A549 (cell line): ENCODE data around the gene SLCO6A1. TPM values are rescaled to one million over a fixed set of nuclear protein-coding genes. Genes with fewer than 3 reads are reported as not detected.

ENCODE experiments used
- ATAC-seq, 2 experiments: fragments of 200-7000 bp in 1 of 2; fragments of >200 bp in 1 of 2; cut with Nextera tagmentation in 1 of 2; cut with Tn5 transposase in 1 of 2; 3 replicates each; pipeline versions ENCODE4 v1.8.0 to v1.9.1; 2018 to 2020; ENCODE audit warnings: mild to moderate bottlenecking in 1 of 2, moderate library complexity in 1 of 2
- CTCF ChIA-PET: fragments of 300-600 bp; sonication (Branson Sonifier 250); formaldehyde crosslinking; extraction: SDS; loops from one replicate; lab custom pipeline; 2021; ENCODE audit warnings: antibody characterized with exemption, inconsistent platforms; lab: Yijun Ruan, JAX
- POLR2A ChIA-PET: fragments of 350-600 bp; formaldehyde crosslinking; extraction: SDS; loops from one replicate; lab custom pipeline; 2021; ENCODE audit warnings: antibody characterized with exemption, inconsistent platforms; lab: Yijun Ruan, JAX
- DNase-seq, 2 experiments: peaks; one replicate each; pipeline versions ENCODE4 v3.0.0 to v3.0.0-alpha.2; 2011 to 2016; ENCODE audit warnings: low read depth in 1 of 2, low spot score in 1 of 2
- FAIRE-seq: peaks from 2 replicates; lab custom pipeline; 2011; peaks lifted over from hg19 to GRCh38; lab: Jason Lieb, UNC
- H3K27ac ChIP-seq, 2 experiments: fragments of >200 bp; sonication (Bioruptor Twin); formaldehyde crosslinking; 3 replicates each; pipeline ENCODE4 v1.5.1; 2016 to 2017
- H3K4me1 ChIP-seq: fragments of >200 bp; sonication (Bioruptor Twin); formaldehyde crosslinking; 3 replicates; pipeline ENCODE4 v1.6.1; 2016
- H3K4me2 ChIP-seq: fragments of >200 bp; sonication (Bioruptor Twin); formaldehyde crosslinking; 3 replicates; pipeline ENCODE4 v1.6.1; 2016
- H3K4me3 ChIP-seq: fragments of >200 bp; sonication (Bioruptor Twin); formaldehyde crosslinking; 3 replicates; pipeline ENCODE4 v1.5.1; 2016
- H3K9me3 ChIP-seq: fragments of >200 bp; sonication (Bioruptor Twin); formaldehyde crosslinking; 3 replicates; pipeline ENCODE4 v1.6.1; 2016
- ATOH8 ChIP-seq: fragments of 250-450 bp; sonication (Bioruptor Pico); IDR thresholded peaks from 2 replicates; pipeline ENCODE4 v1.5.0; 2020; ENCODE audit warnings: low read depth, mild to moderate bottlenecking, moderate library complexity
- CEBPB ChIP-seq, 2 experiments: fragments of >200 bp in 1 of 2; sonication (Bioruptor Twin) in 1 of 2; formaldehyde crosslinking in 1 of 2; IDR thresholded peaks; 2 replicates each; pipeline ENCODE4 v1.6.1; 2012 to 2016
- E2F6 ChIP-seq: IDR thresholded peaks from 2 replicates; pipeline ENCODE4 v1.6.1; 2012; ENCODE audit warnings: low read depth, borderline replicate concordance
- EHF ChIP-seq: fragments of 250-450 bp; sonication (Bioruptor Pico); IDR thresholded peaks from 2 replicates; pipeline ENCODE4 v1.5.0; 2020; ENCODE audit warnings: mild to moderate bottlenecking
- ELK1 ChIP-seq: fragments of 150-350 bp; IDR thresholded peaks from 2 replicates; pipeline ENCODE4 v1.6.1; 2014; ENCODE audit warnings: low read depth, mild to moderate bottlenecking, low read length
- EP300 ChIP-seq, 2 experiments: fragments of >200 bp; sonication (Bioruptor Twin); formaldehyde crosslinking; IDR thresholded peaks; 2 replicates in 1 of 2; 3 replicates in 1 of 2; pipeline ENCODE4 v1.6.1; 2016 to 2017
- ESRRA ChIP-seq: fragments of 150-350 bp; IDR thresholded peaks from 2 replicates; pipeline ENCODE4 v1.6.1; 2014; ENCODE audit warnings: mild to moderate bottlenecking, low read length, borderline replicate concordance
- GATA3 ChIP-seq: IDR thresholded peaks from 2 replicates; pipeline ENCODE4 v1.6.1; 2012; ENCODE audit warnings: borderline replicate concordance
- HMGXB4 ChIP-seq: fragments of 250-450 bp; sonication (Bioruptor Pico); IDR thresholded peaks from 2 replicates; pipeline ENCODE4 v1.5.0; 2021; ENCODE audit warnings: mild to moderate bottlenecking, moderate library complexity, borderline replicate concordance
- HOXB13 ChIP-seq: fragments of 250-450 bp; sonication (Bioruptor Pico); IDR thresholded peaks from 2 replicates; pipeline ENCODE4 v1.5.0; 2020; ENCODE audit warnings: low read depth, mild to moderate bottlenecking, moderate library complexity
- JUNB ChIP-seq: fragments of >200 bp; sonication (Bioruptor Twin); formaldehyde crosslinking; IDR thresholded peaks from 2 replicates; pipeline ENCODE4 v1.6.1; 2016
- KDM5A ChIP-seq: fragments of 200-600 bp; sonication (generic); IDR thresholded peaks from 2 replicates; pipeline ENCODE4 v1.6.1; 2016; ENCODE audit warnings: antibody characterized with exemption, mild to moderate bottlenecking
- NR3C1 ChIP-seq: fragments of >200 bp; sonication (Bioruptor Twin); formaldehyde crosslinking; IDR thresholded peaks from 3 replicates; pipeline ENCODE4 v1.6.1; 2017
- RAD21 ChIP-seq, 2 experiments: fragments of >200 bp in 1 of 2; sonication (Bioruptor Twin) in 1 of 2; formaldehyde crosslinking in 1 of 2; IDR thresholded peaks in 1 of 2; conservative IDR thresholded peaks in 1 of 2; 2 replicates in 1 of 2; 3 replicates in 1 of 2; pipeline ENCODE4 v1.6.1; 2012 to 2018; ENCODE audit warnings: inconsistent platforms in 1 of 2
- REST ChIP-seq: fragments of 200-600 bp; sonication (generic); IDR thresholded peaks from 2 replicates; pipeline ENCODE4 v1.6.1; 2016; ENCODE audit warnings: antibody characterized with exemption, mild to moderate bottlenecking, moderate library complexity
- SMC3 ChIP-seq: fragments of >200 bp; sonication (Bioruptor Twin); formaldehyde crosslinking; IDR thresholded peaks from 3 replicates; pipeline ENCODE4 v1.6.1; 2018; ENCODE audit warnings: inconsistent platforms
- TP53 ChIP-seq: fragments of 250-450 bp; sonication (Bioruptor Pico); IDR thresholded peaks from 2 replicates; pipeline ENCODE4 v1.5.0; 2021; ENCODE audit warnings: mild to moderate bottlenecking, moderate library complexity
- USF2 ChIP-seq: fragments of 450-650 bp; IDR thresholded peaks from 2 replicates; pipeline ENCODE4 v1.6.1; 2014; ENCODE audit warnings: antibody characterized with exemption
- ZC3H11A ChIP-seq: fragments of 450-650 bp; IDR thresholded peaks from 2 replicates; pipeline ENCODE4 v1.6.1; 2014; ENCODE audit warnings: antibody characterized with exemption, mild to moderate bottlenecking
- ZNF302 ChIP-seq: fragments of 250-450 bp; sonication (Bioruptor Pico); IDR thresholded peaks from 2 replicates; pipeline ENCODE4 v1.9.0; 2021; ENCODE audit warnings: inconsistent platforms, mild to moderate bottlenecking, moderate library complexity
- WGBS: methylation state at CpG from one replicate; pipeline ENCODE4 v1.1.6; 2017; ENCODE audit errors: missing lambda C conversion rate; 5-methylcytosine and 5-hydroxymethylcytosine counted together
- polyA plus RNA-seq, 4 experiments: library from polyadenylated mRNA; depleted of rRNA in 3 of 4; stranded (reverse); fragments of >200 nt; fragmentation: RNase III in 1 of 4; extraction: RNeasy Plus Mini Kit Qiagen cat#74134 plus additional on column Dnase treatment in 1 of 4; gene quantifications; 2 replicates in 3 of 4; 3 replicates in 1 of 4; pipeline ENCODE4 v1.2.3, GENCODE V29; 2011 to 2017

The SLCO6A1 gene
- polyA plus RNA-seq, 2 of the 4 experiments (the other 2 are of a cell fraction), result not detected

- TF ChIP-seq REST (no peak), HOXB13 (CRISPR knock-in tag) (no peak), HMGXB4 (CRISPR knock-in tag) (no peak), USF2 (no peak), ESRRA (no peak), KDM5A (no peak), CEBPB (IDR thresholded peaks at IDR 0.05) (no peak), ATOH8 (CRISPR knock-in tag) (no peak), TP53 (CRISPR knock-in tag) (no peak), GATA3 (no peak)
Measured at GRCh38 chr5:102414448-102414847, 84.4 kb downstream of the SLCO6A1 start (continued).

GRCh38 chr5:102388235-102388634, 110.6 kb downstream of the SLCO6A1 start:
- Histone ChIP-seq H3K9me3 (no peaks in the 10 kb centered on the region), H3K4me2 (no peak overlapping the region), H3K4me3 (no peak overlapping the region), H3K27ac (no peak overlapping the region), H3K4me1 (no peaks in the 10 kb centered on the region)
- TF ChIP-seq RAD21 (conservative IDR thresholded peaks at IDR 0.05 in 1 of 2, IDR thresholded peaks at IDR 0.05 in 1 of 2), result no peak
- TF ChIP-seq JUNB, result no peak
- TF ChIP-seq ZNF302, result no peak
- no peak for TF ChIP-seq E2F6
- no peak for TF ChIP-seq CEBPB (IDR thresholded peaks at IDR 0.05)
- TF ChIP-seq ELK1, result no peak
- TF ChIP-seq EP300 (IDR thresholded peaks at IDR 0.05), result no peak
- TF ChIP-seq ZC3H11A, result no peak
- TF ChIP-seq SMC3, result no peak
- no peak for TF ChIP-seq GATA3
- no peak for TF ChIP-seq EHF
- TF ChIP-seq NR3C1, result no peak
- CTCF ChIA-PET, result no interaction called here
- FAIRE-seq (no peak), DNase-seq (no peak), ATAC-seq (no peak)
- WGBS, result 1% methylated on average over 2 of the region's 2 CpGs
- POLR2A ChIA-PET, result no interaction called here
